GM08714 (cell line): ENCODE data around the gene RTL10.

ENCODE experiments used
- H3K4me3 ChIP-seq: fragments of 200-500 bp; sonication (Bioruptor generic); 2 replicates; pipeline ENCODE4 v1.5.1; 2014; ENCODE audit warnings: mild to moderate bottlenecking, low read length, inconsistent platforms
- ZNF274 ChIP-seq: IDR thresholded peaks from 2 replicates; pipeline ENCODE4 v1.6.1; 2012; ENCODE audit warnings: mild to moderate bottlenecking, low read depth, low read length

Gene RTL10

GRCh38 chr22:19893363-19893762 is 38.7 kb upstream of the RTL10 start:
- TF ChIP-seq ZNF274, result no peak
- no peak overlapping the region for H3K4me3 ChIP-seq

GRCh38 chr22:19892925-19893324 is 38.3 kb upstream of the RTL10 start:
- no peak overlapping the region for H3K4me3 ChIP-seq

GRCh38 chr22:19892257-19892879 is 37.7 kb upstream of the RTL10 start:
- H3K4me3 ChIP-seq, result no peak overlapping the region
- no peak for TF ChIP-seq ZNF274

More at GRCh38 chr22:19892925-19893324, 38.3 kb upstream of the RTL10 start:
- TF ChIP-seq ZNF274, result no peak

- TF ChIP-seq ZNF274, result no peak
- no peak overlapping the region; the same call in 1 of the 2 replicates for H3K4me3 ChIP-seq
Observed at GRCh38 chr22:19891317-19892256, 36.9 kb upstream of the RTL10 start.

GRCh38 chr22:19890502-19891316 is 36.0 kb upstream of the RTL10 start:
- no peak for TF ChIP-seq ZNF274
- no peak overlapping the region for H3K4me3 ChIP-seq

GRCh38 chr22:19889951-19890350 is 35.3 kb upstream of the RTL10 start:
- no peak for TF ChIP-seq ZNF274
- H3K4me3 ChIP-seq, result no peak overlapping the region

GRCh38 chr22:19888131-19888746 is 33.6 kb upstream of the RTL10 start:
- H3K4me3 ChIP-seq, result no peak overlapping the region
- no peak for TF ChIP-seq ZNF274

- H3K4me3 ChIP-seq, result no peak overlapping the region
Observed at GRCh38 chr22:19887256-19887985, 32.7 kb upstream of the RTL10 start.

GRCh38 chr22:19886605-19887255 is 32.1 kb upstream of the RTL10 start:
- H3K4me3 ChIP-seq, result no peak overlapping the region

More at GRCh38 chr22:19887256-19887985, 32.7 kb upstream of the RTL10 start:
- TF ChIP-seq ZNF274, result no peak

GRCh38 chr22:19885841-19886592 is 31.3 kb upstream of the RTL10 start:
- TF ChIP-seq ZNF274, result no peak
- H3K4me3 ChIP-seq, result no peak overlapping the region

More at GRCh38 chr22:19886605-19887255, 32.1 kb upstream of the RTL10 start:
- TF ChIP-seq ZNF274, result no peak

- no peak overlapping the region for H3K4me3 ChIP-seq
- no peak for TF ChIP-seq ZNF274
Observed at GRCh38 chr22:19884954-19885751, 30.5 kb upstream of the RTL10 start.
